HEK293 (cell line): ENCODE results near the gene KRT16.
"Not testable (repeated sequence)": the region's sequence is repeated elsewhere in the genome, so short reads cannot be mapped to it uniquely, and the experiment has no call there.

Source experiments
- CTCF ChIA-PET: fragments of 350-600 bp; formaldehyde crosslinking; extraction: SDS; loops from one replicate; lab custom pipeline; 2021; ENCODE audit warnings: antibody characterized with exemption; lab: Yijun Ruan, JAX
- POLR2A ChIA-PET: fragments of 300-600 bp; formaldehyde crosslinking; extraction: SDS; loops from one replicate; lab custom pipeline; 2020; ENCODE audit warnings: antibody characterized with exemption, inconsistent platforms; lab: Yijun Ruan, JAX
- H3K27ac ChIP-seq: fragments of 200-500 bp; sonication (Bioruptor generic); 2 replicates; pipeline ENCODE4 v1.5.1; 2014; ENCODE audit warnings: low read depth, low read length, control low read depth, inconsistent platforms; ENCODE audit errors: extremely low read depth
- H3K36me3 ChIP-seq, 2 experiments: fragments of 200-500 bp in 1 of 2; sonication (Bioruptor generic) in 1 of 2; 1 replicate in 1 of 2; 2 replicates in 1 of 2; pipeline ENCODE4 v1.5.1; 2014 to 2017; ENCODE audit warnings: inconsistent platforms in 2 of 2, low read length in 2 of 2; ENCODE audit not compliant: control insufficient read depth in 2 of 2, insufficient read depth in 1 of 2
- H3K4me1 ChIP-seq: fragments of 200-500 bp; sonication (Bioruptor generic); 2 replicates; pipeline ENCODE4 v1.5.1; 2014; ENCODE audit warnings: mild to moderate bottlenecking, low read length, inconsistent platforms; ENCODE audit not compliant: control insufficient read depth, insufficient read depth
- H3K4me3 ChIP-seq: 2 replicates; pipeline ENCODE4 v1.5.1; 2011; ENCODE audit warnings: low read depth, mild to moderate bottlenecking, control low read depth, low read length, moderate library complexity
- H3K9me3 ChIP-seq: fragments of 200-500 bp; sonication (Bioruptor generic); 2 replicates; pipeline ENCODE4 v1.5.1; 2014; ENCODE audit warnings: low read depth, low read length, inconsistent platforms; ENCODE audit not compliant: control insufficient read depth, insufficient read depth
- GLIS1 ChIP-seq: fragments of 450-650 bp; formaldehyde crosslinking; IDR thresholded peaks from 2 replicates; pipeline ENCODE4 v1.5.1; 2016; ENCODE audit warnings: missing biosample characterization, missing genetic modification characterization
- GLIS2 ChIP-seq: fragments of 450-650 bp; formaldehyde crosslinking; IDR thresholded peaks from 2 replicates; pipeline ENCODE4 v1.5.1; 2016; ENCODE audit warnings: missing biosample characterization, missing genetic modification characterization
- KLF10 ChIP-seq: fragments of 450-650 bp; IDR thresholded peaks from 2 replicates; pipeline ENCODE4 v1.5.1; 2018; ENCODE audit warnings: missing biosample characterization, mild to moderate bottlenecking, missing genetic modification characterization
- ZFP41 ChIP-seq: fragments of 450-650 bp; formaldehyde crosslinking; IDR thresholded peaks from 2 replicates; pipeline ENCODE4 v1.5.1; 2016; ENCODE audit warnings: missing biosample characterization, missing genetic modification characterization, borderline replicate concordance
- ZIC2 ChIP-seq: fragments of 450-650 bp; formaldehyde crosslinking; IDR thresholded peaks from 2 replicates; pipeline ENCODE4 v1.5.1; 2016; ENCODE audit warnings: missing biosample characterization, missing genetic modification characterization
- ZNF114 ChIP-seq: fragments of 450-650 bp; formaldehyde crosslinking; IDR thresholded peaks from 2 replicates; pipeline ENCODE4 v1.5.0; 2017; ENCODE audit warnings: missing biosample characterization, missing genetic modification characterization
- ZNF121 ChIP-seq: fragments of 450-650 bp; formaldehyde crosslinking; IDR thresholded peaks from 2 replicates; pipeline ENCODE4 v1.5.1; 2016; ENCODE audit warnings: missing biosample characterization, missing genetic modification characterization
- ZNF214 ChIP-seq: fragments of 450-650 bp; formaldehyde crosslinking; IDR thresholded peaks from 2 replicates; pipeline ENCODE4 v1.5.1; 2017; ENCODE audit warnings: missing biosample characterization, mild to moderate bottlenecking, missing genetic modification characterization, borderline replicate concordance
- ZNF24 ChIP-seq: fragments of 450-650 bp; formaldehyde crosslinking; IDR thresholded peaks from 2 replicates; pipeline ENCODE4 v1.5.1; 2016; ENCODE audit warnings: missing biosample characterization, missing genetic modification characterization
- ZNF335 ChIP-seq: fragments of 450-650 bp; formaldehyde crosslinking; conservative IDR thresholded peaks from 2 replicates; pipeline ENCODE4 v1.5.1; 2016; ENCODE audit warnings: missing biosample characterization, missing genetic modification characterization
- TF ChIP-seq, protein P1 (sequence below): fragments of 450-650 bp; IDR thresholded peaks from 2 replicates; pipeline ENCODE4 v1.5.1; 2018; ENCODE audit warnings: missing biosample characterization, mild to moderate bottlenecking, missing genetic modification characterization
- TF ChIP-seq, protein P2 (sequence below): fragments of 450-650 bp; formaldehyde crosslinking; IDR thresholded peaks from 2 replicates; pipeline ENCODE4 v1.5.1; 2016; ENCODE audit warnings: missing biosample characterization, missing genetic modification characterization

KRT16 gene

DNA sequence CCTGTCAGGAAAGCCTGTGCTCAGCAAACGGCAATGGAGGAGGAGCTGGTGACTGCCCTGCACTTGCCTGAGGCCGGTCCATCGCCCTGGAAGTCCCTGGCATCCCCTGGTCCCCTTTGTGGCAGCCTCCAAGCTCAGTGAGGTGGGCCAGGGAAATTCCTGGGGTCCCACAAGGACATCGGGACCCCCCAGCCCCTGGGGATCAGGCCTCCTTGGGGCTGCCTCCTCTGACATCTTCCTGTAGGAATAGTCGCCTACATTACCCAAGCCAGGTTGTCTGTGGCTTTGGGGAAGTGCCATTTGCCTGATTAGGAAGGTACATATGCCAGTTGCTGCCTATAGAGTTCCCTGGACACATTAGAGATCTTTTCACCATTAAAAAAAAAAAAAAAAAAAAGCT is 33.6 kb downstream of the KRT16 start:
- no peaks in the 10 kb centered on the region for H3K9me3 ChIP-seq
- no peak overlapping the region for H3K4me3 ChIP-seq
- CTCF ChIA-PET, result interaction anchor here (0.6 to 2.9 kb wide), 36 partner anchors 8 to 1046 kb away, joined by 3 to 63 read pairs (median 3); partner anchors contain the start of gene KRTAP3-2
- POLR2A ChIA-PET, result interaction anchor here (0.9 to 1.3 kb wide), 4 partner anchors 13 to 111 kb away, joined by 4 to 8 read pairs (median 6); partner anchors contain the start of gene EIF1
- no peaks in the 10 kb centered on the region for H3K36me3 ChIP-seq
- no peak for TF ChIP-seq ZNF121
- peak; percentile 55 for TF ChIP-seq ZNF335
- no peak overlapping the region for H3K27ac ChIP-seq
- no peaks in the 10 kb centered on the region; the same call in 1 of the 2 replicates for H3K4me1 ChIP-seq

DNA sequence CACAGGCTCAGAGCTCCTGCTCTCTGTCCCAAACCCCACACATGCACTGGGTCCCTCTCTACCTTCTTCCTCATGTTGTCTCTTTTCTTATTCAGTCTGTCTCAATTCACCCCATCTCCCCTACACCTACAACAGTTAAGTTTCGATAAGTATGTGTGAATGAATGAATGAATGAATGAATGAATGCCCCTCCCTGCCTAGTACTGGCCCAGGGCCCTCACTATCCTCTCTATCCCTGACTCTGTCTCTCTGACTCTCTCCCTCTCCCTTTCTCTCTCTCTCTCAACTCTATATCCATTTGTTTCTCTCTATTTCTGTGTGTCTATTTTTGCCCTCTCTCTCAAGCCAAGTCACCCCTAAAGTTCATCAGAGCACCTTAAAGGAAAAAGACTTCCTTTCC is 34.0 kb downstream of the KRT16 start:
- Histone ChIP-seq H3K36me3 (no peaks in the 10 kb centered on the region), H3K9me3 (no peaks in the 10 kb centered on the region), H3K27ac (no peak overlapping the region), H3K4me1 (no peaks in the 10 kb centered on the region; the same call in 1 of the 2 replicates), H3K4me3 (no peak overlapping the region)
- TF ChIP-seq KLF10, result no peak
- peak; percentile 67; the same call in 1 of the 2 replicates for TF ChIP-seq ZNF24 (tag by site-specific recombination)
- POLR2A ChIA-PET, result no interaction called here
- CTCF ChIA-PET, result interaction anchor here (0.6 to 2.9 kb wide), 19 partner anchors 8 to 579 kb away, joined by 3 to 63 read pairs (median 4); partner anchors contain the start of gene KRTAP3-2

- CTCF ChIA-PET, result interaction anchor here (2.1 to 14.3 kb wide), 3 partner anchors 27 to 87 kb away, joined by 16 to 115 read pairs (median 30); no protein-coding TSS in a partner anchor
- not testable (repeated sequence) for H3K4me1 ChIP-seq, H3K4me3 ChIP-seq, H3K9me3 ChIP-seq, H3K36me3 ChIP-seq
- TF ChIP-seq GLIS1 (tag by site-specific recombination), result 0 out of 2 replicates have a peak, but pooled peaks have one; percentile 13
- TF ChIP-seq ZIC2 (tag by site-specific recombination), result 0 out of 2 replicates have a peak, but pooled peaks have one; percentile 17
- TF ChIP-seq, all 188 proteins: peak for 2; not testable (repeated sequence) for 186
- POLR2A ChIA-PET, H3K27ac ChIP-seq: not testable (repeated sequence)
These were observed 35.8 kb downstream of the KRT16 start for GRCh38 chr17:41576740-41577139.

- no peaks in the 10 kb centered on the region; the same call in 1 of the 2 replicates for H3K4me1 ChIP-seq
- no peaks in the 10 kb centered on the region for H3K9me3 ChIP-seq
- TF ChIP-seq ZNF214 (tag by site-specific recombination), result no peak
- TF ChIP-seq, protein P1, sequence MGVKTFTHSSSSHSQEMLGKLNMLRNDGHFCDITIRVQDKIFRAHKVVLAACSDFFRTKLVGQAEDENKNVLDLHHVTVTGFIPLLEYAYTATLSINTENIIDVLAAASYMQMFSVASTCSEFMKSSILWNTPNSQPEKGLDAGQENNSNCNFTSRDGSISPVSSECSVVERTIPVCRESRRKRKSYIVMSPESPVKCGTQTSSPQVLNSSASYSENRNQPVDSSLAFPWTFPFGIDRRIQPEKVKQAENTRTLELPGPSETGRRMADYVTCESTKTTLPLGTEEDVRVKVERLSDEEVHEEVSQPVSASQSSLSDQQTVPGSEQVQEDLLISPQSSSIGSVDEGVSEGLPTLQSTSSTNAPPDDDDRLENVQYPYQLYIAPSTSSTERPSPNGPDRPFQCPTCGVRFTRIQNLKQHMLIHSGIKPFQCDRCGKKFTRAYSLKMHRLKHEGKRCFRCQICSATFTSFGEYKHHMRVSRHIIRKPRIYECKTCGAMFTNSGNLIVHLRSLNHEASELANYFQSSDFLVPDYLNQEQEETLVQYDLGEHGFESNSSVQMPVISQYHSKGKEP (tag by site-specific recombination), result no peak
- no peak for TF ChIP-seq ZNF114
- TF ChIP-seq ZFP41, result no peak
- TF ChIP-seq GLIS2 (tag by site-specific recombination), result no peak
- TF ChIP-seq, protein P2, sequence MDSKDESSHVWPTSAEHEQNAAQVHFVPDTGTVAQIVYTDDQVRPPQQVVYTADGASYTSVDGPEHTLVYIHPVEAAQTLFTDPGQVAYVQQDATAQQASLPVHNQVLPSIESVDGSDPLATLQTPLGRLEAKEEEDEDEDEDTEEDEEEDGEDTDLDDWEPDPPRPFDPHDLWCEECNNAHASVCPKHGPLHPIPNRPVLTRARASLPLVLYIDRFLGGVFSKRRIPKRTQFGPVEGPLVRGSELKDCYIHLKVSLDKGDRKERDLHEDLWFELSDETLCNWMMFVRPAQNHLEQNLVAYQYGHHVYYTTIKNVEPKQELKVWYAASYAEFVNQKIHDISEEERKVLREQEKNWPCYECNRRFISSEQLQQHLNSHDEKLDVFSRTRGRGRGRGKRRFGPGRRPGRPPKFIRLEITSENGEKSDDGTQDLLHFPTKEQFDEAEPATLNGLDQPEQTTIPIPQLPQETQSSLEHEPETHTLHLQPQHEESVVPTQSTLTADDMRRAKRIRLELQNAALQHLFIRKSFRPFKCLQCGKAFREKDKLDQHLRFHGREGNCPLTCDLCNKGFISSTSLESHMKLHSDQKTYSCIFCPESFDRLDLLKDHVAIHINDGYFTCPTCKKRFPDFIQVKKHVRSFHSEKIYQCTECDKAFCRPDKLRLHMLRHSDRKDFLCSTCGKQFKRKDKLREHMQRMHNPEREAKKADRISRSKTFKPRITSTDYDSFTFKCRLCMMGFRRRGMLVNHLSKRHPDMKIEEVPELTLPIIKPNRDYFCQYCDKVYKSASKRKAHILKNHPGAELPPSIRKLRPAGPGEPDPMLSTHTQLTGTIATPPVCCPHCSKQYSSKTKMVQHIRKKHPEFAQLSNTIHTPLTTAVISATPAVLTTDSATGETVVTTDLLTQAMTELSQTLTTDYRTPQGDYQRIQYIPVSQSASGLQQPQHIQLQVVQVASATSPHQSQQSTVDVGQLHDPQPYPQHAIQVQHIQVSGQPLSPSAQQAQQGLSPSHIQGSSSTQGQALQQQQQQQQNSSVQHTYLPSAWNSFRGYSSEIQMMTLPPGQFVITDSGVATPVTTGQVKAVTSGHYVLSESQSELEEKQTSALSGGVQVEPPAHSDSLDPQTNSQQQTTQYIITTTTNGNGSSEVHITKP, result no peak
- ChIA-PET POLR2A (no interaction called here), CTCF (interaction anchor here (0.6 to 14.3 kb wide), 5 partner anchors 26 to 1462 kb away, joined by 3 to 115 read pairs (median 16); no protein-coding TSS in a partner anchor)
- no peaks in the 10 kb centered on the region for H3K36me3 ChIP-seq
- H3K4me3 ChIP-seq, result no peak overlapping the region
- no peak overlapping the region for H3K27ac ChIP-seq
These were observed 37.2 kb downstream of the KRT16 start for GRCh38 chr17:41575336-41575735.
